ENCODE results near the gene SNRNP35.

- TF ChIP-seq CTCF (IDR thresholded peaks at IDR 0.05 in 8 of 11, conservative IDR thresholded peaks at IDR 0.05 in 3 of 11) (no peak), POLR2A (IDR thresholded peaks at IDR 0.05) (no peak), POLR2AphosphoS5 (IDR thresholded peaks at IDR 0.05) (no peak)
Measured at GRCh38 chr12:123478069-123478468, 20.1 kb downstream of the SNRNP35 start.

Data from spleen (tissue), 7 donors.